Panc1 (cell line): ENCODE results near the gene TMEM247.

Source experiments
- POLR2AphosphoS5 ChIP-seq: IDR thresholded peaks from 2 replicates; pipeline ENCODE4 v1.6.1; 2012; ENCODE audit warnings: mild to moderate bottlenecking, low read depth, low read length, moderate library complexity
- SIN3A ChIP-seq: IDR thresholded peaks from 2 replicates; pipeline ENCODE4 v1.6.1; 2012; ENCODE audit warnings: low read depth, mild to moderate bottlenecking, low read length, moderate library complexity, borderline replicate concordance; ENCODE audit not compliant: insufficient read depth
- TCF7L2 ChIP-seq: IDR thresholded peaks from 2 replicates; pipeline ENCODE4 v1.6.1; 2011; ENCODE audit warnings: mild to moderate bottlenecking, low read depth, low read length, inconsistent platforms
- TF ChIP-seq, protein P1 (sequence below): fragments of 450-650 bp; IDR thresholded peaks from 2 replicates; pipeline ENCODE4 v1.5.1; 2017; ENCODE audit warnings: mild to moderate bottlenecking
- TF ChIP-seq, protein P2 (sequence below), 2 experiments: IDR thresholded peaks; 2 replicates each; pipeline ENCODE4 v1.6.1; 2011 to 2012; ENCODE audit warnings: low read depth in 2 of 2, control low read depth in 1 of 2, low read length in 1 of 2, mild to moderate bottlenecking in 1 of 2, moderate library complexity in 1 of 2; ENCODE audit not compliant: insufficient read depth in 1 of 2

DNA sequence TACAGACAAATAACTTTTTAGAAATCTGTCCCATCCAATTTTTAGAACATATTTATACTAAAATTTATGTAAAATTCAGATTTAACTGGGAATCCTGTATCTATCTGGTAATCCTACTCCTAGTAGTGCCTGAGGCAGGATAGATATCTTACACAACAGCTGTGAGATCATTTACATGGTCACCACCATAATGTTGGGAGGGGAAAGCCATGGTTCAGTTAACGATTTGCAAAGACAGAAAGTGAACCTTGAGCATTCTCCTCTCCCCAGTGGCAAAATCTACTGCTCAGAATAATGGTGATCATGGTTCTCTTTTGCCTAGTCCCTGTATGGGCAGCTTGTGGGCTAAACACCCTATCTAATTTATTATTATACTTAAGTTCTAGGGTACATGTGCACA lies 7.7 kb upstream of the TMEM247 start:
- TF ChIP-seq, protein P1, sequence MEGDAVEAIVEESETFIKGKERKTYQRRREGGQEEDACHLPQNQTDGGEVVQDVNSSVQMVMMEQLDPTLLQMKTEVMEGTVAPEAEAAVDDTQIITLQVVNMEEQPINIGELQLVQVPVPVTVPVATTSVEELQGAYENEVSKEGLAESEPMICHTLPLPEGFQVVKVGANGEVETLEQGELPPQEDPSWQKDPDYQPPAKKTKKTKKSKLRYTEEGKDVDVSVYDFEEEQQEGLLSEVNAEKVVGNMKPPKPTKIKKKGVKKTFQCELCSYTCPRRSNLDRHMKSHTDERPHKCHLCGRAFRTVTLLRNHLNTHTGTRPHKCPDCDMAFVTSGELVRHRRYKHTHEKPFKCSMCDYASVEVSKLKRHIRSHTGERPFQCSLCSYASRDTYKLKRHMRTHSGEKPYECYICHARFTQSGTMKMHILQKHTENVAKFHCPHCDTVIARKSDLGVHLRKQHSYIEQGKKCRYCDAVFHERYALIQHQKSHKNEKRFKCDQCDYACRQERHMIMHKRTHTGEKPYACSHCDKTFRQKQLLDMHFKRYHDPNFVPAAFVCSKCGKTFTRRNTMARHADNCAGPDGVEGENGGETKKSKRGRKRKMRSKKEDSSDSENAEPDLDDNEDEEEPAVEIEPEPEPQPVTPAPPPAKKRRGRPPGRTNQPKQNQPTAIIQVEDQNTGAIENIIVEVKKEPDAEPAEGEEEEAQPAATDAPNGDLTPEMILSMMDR = no peak
- TF ChIP-seq, protein P2, sequence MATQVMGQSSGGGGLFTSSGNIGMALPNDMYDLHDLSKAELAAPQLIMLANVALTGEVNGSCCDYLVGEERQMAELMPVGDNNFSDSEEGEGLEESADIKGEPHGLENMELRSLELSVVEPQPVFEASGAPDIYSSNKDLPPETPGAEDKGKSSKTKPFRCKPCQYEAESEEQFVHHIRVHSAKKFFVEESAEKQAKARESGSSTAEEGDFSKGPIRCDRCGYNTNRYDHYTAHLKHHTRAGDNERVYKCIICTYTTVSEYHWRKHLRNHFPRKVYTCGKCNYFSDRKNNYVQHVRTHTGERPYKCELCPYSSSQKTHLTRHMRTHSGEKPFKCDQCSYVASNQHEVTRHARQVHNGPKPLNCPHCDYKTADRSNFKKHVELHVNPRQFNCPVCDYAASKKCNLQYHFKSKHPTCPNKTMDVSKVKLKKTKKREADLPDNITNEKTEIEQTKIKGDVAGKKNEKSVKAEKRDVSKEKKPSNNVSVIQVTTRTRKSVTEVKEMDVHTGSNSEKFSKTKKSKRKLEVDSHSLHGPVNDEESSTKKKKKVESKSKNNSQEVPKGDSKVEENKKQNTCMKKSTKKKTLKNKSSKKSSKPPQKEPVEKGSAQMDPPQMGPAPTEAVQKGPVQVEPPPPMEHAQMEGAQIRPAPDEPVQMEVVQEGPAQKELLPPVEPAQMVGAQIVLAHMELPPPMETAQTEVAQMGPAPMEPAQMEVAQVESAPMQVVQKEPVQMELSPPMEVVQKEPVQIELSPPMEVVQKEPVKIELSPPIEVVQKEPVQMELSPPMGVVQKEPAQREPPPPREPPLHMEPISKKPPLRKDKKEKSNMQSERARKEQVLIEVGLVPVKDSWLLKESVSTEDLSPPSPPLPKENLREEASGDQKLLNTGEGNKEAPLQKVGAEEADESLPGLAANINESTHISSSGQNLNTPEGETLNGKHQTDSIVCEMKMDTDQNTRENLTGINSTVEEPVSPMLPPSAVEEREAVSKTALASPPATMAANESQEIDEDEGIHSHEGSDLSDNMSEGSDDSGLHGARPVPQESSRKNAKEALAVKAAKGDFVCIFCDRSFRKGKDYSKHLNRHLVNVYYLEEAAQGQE (IDR thresholded peaks at IDR 0.05; ENCODE audit: insufficient read depth in 1 of 2, low read depth in 2 of 2, low read length in 1 of 2) = no peak
- TF ChIP-seq TCF7L2 (no peak), POLR2AphosphoS5 (no peak), SIN3A (no peak)
